ENCODE measurements around the gene TAF9.
"Not testable (repeated sequence)": the region's sequence is repeated elsewhere in the genome, so short reads cannot be mapped to it uniquely, and the experiment has no call there.

Gene TAF9

GRCh38 chr5:69364414-69364813 lies 4.9 kb downstream of the TAF9 start:
- no peak for DNase-seq
- Mint-ChIP-seq H3K27ac (no peak overlapping the region), H3K9me3 (no peaks in the 10 kb centered on the region)

GRCh38 chr5:69360442-69360841 lies 8.9 kb downstream of the TAF9 start:
- DNase-seq = no peak
- H3K4me3 Mint-ChIP-seq = no peak overlapping the region
- H3K27me3 Mint-ChIP-seq = no peaks in the 10 kb centered on the region
- no peak for ATAC-seq
- no peak overlapping the region for H3K27ac Mint-ChIP-seq
- peaks cover 36% of the 10 kb centered on the region for H3K4me1 Mint-ChIP-seq
- H3K9me3 Mint-ChIP-seq = no peaks in the 10 kb centered on the region

More at GRCh38 chr5:69364414-69364813, 4.9 kb downstream of the TAF9 start:
- H3K4me1 Mint-ChIP-seq = peaks cover 43% of the 10 kb centered on the region
- H3K4me3 Mint-ChIP-seq = no peak overlapping the region
- peak; percentile 47 for ATAC-seq
- H3K27me3 Mint-ChIP-seq = no peaks in the 10 kb centered on the region

GRCh38 chr5:69359699-69360098 lies 9.6 kb downstream of the TAF9 start:
- DNase-seq (no peak), ATAC-seq (no peak)
- Mint-ChIP-seq H3K4me3 (no peak overlapping the region), H3K9me3 (no peaks in the 10 kb centered on the region), H3K27me3 (no peaks in the 10 kb centered on the region), H3K4me1 (peaks cover 28% of the 10 kb centered on the region), H3K27ac (peak overlapping the region in 1 of 2 donors; percentile 5)

DNA sequence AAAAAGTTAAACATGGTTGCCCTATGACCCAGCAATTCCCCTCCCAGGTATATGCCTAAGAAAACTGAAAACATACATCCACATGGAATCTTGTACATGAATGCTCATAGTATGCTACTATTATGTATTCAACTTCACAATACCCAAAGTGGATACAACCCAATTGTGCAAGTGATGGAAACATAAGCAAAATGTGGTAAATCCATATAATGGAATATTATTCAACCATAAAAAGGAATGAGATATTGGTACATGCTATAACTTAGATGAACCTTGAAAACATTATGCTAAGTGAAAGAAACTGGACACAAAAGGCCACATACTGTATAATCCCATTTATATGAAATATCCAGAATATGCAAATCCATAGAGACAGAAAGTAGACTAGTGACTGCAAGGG lies 18.7 kb downstream of the TAF9 start:
- Mint-ChIP-seq H3K27me3 (no peaks in the 10 kb centered on the region), H3K27ac (no peak overlapping the region), H3K9me3 (no peaks in the 10 kb centered on the region), H3K4me1 (no peaks in the 10 kb centered on the region), H3K4me3 (no peak overlapping the region)
- DNase-seq = no peak
- no peak for ATAC-seq

DNA sequence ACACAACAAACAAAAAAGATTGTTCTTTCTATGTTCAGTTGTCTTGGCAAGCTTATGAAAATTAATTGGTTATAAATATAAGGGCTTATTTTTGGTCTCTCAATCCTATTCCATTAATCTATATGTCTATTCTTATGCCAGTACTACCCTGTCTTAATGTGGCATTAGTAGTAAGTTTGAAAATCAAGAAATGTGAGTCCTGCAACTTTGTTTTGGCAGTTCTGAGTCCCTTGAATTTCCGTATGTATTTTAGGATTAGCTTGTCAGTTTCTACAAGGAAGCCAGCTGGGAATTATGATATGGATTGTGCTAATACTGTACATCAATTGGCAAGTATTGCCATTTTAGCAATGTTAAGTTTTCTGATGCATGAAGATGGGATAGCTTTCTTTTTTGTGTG lies 26.2 kb downstream of the TAF9 start:
- H3K27me3 Mint-ChIP-seq = no peaks in the 10 kb centered on the region
- DNase-seq = no peak
- H3K4me3 Mint-ChIP-seq = no peak overlapping the region

DNA sequence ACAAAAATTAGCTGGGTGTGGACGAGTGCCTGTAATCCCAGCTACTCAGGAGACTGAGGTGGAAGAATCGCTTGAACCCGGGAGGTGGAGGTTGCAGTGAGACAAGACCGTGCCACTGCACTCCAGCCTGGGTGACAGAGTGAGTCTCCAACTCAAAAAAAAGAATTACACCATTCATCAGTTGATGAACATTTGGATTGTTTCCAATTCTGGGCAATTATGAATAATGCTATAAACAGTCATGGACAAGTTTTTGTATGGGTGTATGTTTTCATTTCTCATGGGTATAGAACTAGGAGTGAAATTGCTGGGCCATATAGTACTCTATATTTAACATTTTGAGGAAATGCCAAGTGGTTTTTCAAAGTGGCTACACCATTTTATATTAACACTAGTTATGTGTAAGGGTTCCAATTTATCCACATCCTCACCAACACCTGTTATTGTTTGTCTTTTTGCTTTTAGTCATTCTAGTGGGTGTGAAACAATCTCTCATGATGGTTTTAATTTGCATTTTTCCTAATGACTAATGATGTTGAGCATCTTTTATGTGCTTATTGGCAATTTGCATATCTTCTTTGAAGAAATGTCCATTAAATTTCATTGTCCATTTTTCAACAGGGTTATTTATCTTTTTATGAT lies 27.7 kb downstream of the TAF9 start:
- Mint-ChIP-seq H3K27ac (no peak overlapping the region), H3K9me3 (no peaks in the 10 kb centered on the region), H3K4me3 (no peak overlapping the region), H3K27me3 (no peaks in the 10 kb centered on the region), H3K4me1 (no peaks in the 10 kb centered on the region)
- no peak for ATAC-seq
- DNase-seq = no peak

More for the DNA sequence above, 26.2 kb downstream of the TAF9 start:
- H3K27ac Mint-ChIP-seq = no peak overlapping the region
- no peaks in the 10 kb centered on the region for H3K9me3 Mint-ChIP-seq
- ATAC-seq = no peak
- H3K4me1 Mint-ChIP-seq = no peaks in the 10 kb centered on the region

DNA sequence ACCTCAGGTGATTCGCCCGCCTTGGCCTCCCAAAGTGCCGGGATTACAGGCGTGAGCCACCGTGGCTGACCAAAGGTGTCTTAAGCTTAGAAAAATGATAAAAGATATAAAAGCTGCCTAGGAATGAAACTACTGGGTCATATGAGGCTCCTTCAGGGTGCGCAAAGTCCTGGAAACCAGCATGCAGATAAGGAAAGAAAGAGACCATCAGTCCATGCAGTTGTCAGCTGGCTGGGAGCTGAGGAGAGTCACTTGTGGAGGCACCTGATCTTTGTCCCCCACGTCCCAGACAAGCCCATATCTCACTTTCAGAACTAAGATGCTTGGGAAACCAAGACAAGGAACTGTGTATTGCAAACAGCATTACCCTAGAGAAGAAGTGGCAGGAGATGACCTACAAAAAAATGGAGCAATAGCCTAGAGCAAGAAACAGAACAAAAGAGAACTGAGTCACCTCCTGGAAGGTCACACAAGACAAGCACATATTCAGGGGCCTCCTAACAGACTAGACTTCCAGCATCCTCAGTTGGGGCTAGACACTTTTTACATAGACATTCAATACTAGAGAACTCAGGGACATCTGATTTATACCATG lies 33.9 kb downstream of the TAF9 start:
- Mint-ChIP-seq H3K4me3 (no peak overlapping the region), H3K9me3 (no peaks in the 10 kb centered on the region), H3K4me1 (peaks cover 35% of the 10 kb centered on the region), H3K27ac (no peak overlapping the region), H3K27me3 (no peaks in the 10 kb centered on the region)
- ATAC-seq = no peak
- DNase-seq = no peak

- ATAC-seq (peak; percentile 84), DNase-seq (peak; percentile 67 to 81)
- Mint-ChIP-seq H3K27me3 (no peaks in the 10 kb centered on the region), H3K27ac (no peak overlapping the region), H3K4me3 (peak overlapping the region; percentile 17 to 26), H3K9me3 (no peaks in the 10 kb centered on the region), H3K4me1 (peaks cover 35% of the 10 kb centered on the region)
Observed at GRCh38 chr5:69334793-69335268, 34.5 kb downstream of the TAF9 start.

- not testable (repeated sequence) for H3K9me3 Mint-ChIP-seq, ATAC-seq, DNase-seq, H3K27me3 Mint-ChIP-seq
- Mint-ChIP-seq H3K4me3 (peak overlapping the region; percentile 29 to 35), H3K4me1 (peaks cover 35% of the 10 kb centered on the region), H3K27ac (peak overlapping the region in 1 of 2 donors; percentile 99)
Observed at GRCh38 chr5:69333668-69334315, 35.5 kb downstream of the TAF9 start.

GRCh38 chr5:69331528-69332445 lies 37.5 kb downstream of the TAF9 start:
- Mint-ChIP-seq H3K9me3 (no peaks in the 10 kb centered on the region), H3K4me1 (peaks cover 35% of the 10 kb centered on the region), H3K27ac (no peak overlapping the region), H3K4me3 (peak overlapping the region; percentile 94 to 97), H3K27me3 (no peaks in the 10 kb centered on the region)
- ATAC-seq (no peak), DNase-seq (no peak)

DNA sequence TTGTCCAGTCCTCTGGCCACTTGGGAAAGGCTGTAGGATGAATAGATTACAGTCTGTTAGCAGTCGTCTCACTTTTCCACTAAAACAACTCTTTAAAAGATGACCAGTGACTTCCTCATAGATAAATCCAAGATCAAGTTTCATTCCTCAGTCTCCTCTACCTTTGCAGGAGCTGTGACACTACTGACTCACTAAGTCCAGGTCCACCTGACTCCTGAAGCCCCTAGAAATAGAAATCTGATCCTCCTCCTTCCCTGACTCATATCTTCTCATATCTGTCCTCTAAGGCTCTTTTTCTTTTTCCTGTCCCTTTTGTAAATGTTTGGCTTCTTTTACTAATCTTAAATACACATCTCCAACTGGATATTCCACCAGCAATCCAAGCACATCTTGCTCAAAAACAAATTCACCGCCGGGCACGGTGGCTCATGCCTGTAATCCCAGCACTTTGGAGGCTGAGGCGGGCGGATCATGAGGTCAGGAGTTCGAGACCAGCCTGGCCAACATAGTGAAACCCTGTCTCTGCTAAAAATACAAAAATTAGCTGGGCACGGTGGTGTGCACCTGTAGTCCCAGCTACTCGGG lies 39.3 kb downstream of the TAF9 start:
- Mint-ChIP-seq H3K4me3 (no peak overlapping the region), H3K27me3 (no peaks in the 10 kb centered on the region), H3K4me1 (peaks cover 28% of the 10 kb centered on the region), H3K9me3 (no peaks in the 10 kb centered on the region), H3K27ac (no peak overlapping the region)
- ATAC-seq (no peak), DNase-seq (no peak)

GRCh38 chr5:69326365-69326764 lies 43.0 kb downstream of the TAF9 start:
- no peak overlapping the region for H3K4me3 Mint-ChIP-seq
- no peak overlapping the region for H3K27ac Mint-ChIP-seq
- DNase-seq (no peak), ATAC-seq (no peak)
- no peaks in the 10 kb centered on the region for H3K9me3 Mint-ChIP-seq
- no peaks in the 10 kb centered on the region for H3K27me3 Mint-ChIP-seq
- peaks cover under 1% of the 10 kb centered on the region for H3K4me1 Mint-ChIP-seq

DNA sequence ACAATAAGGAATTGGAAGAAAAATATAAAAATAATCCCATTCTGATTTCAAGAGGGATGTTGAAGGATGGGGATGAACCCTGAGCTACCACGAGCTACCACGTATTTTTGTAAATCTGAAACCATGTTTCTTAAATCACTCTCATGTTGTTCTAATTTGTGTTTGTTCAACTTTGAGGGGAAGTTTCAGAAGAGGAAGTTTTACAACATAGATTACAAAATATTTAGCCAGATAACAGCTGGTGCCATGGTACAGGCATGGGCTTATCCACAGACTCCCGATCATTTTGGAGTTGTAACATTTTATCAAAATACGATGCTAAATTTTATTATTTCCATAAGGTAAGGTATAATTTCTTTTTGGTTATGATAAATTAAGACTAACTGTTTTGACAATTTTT lies 51.9 kb downstream of the TAF9 start:
- no peak overlapping the region for H3K27ac Mint-ChIP-seq
- no peaks in the 10 kb centered on the region for H3K27me3 Mint-ChIP-seq
- no peaks in the 10 kb centered on the region for H3K4me1 Mint-ChIP-seq
- H3K9me3 Mint-ChIP-seq = no peaks in the 10 kb centered on the region
- DNase-seq = no peak
- H3K4me3 Mint-ChIP-seq = no peak overlapping the region
- no peak for ATAC-seq

DNA sequence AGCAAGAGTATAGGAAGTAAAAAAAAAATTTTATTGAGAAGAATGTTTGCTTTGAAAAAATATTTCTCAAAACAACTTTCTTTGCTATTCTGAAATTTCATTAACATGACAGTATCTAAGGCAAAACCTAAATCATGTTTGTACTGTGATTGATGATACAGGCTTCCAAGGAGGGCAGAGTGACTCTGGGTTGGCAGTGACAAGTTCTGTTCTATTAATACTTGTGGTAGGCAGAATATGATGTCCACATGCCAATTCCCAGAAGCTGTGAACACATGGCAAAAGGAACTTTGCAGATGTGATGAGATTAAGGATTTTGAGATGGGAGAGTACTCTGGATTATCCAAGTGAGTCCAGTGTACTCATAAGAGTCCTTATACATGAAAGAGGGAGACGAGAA lies 53.3 kb downstream of the TAF9 start:
- Mint-ChIP-seq H3K4me3 (no peak overlapping the region), H3K27me3 (no peaks in the 10 kb centered on the region), H3K27ac (no peak overlapping the region), H3K9me3 (no peaks in the 10 kb centered on the region), H3K4me1 (no peaks in the 10 kb centered on the region)
- DNase-seq (no peak), ATAC-seq (no peak)
